Small intestine (tissue), 7 donors: ENCODE data around the gene HMG20B. TPM values are rescaled to one million over a fixed set of nuclear protein-coding genes. Genes with fewer than 3 reads are reported as not detected.
"Not testable (repeated sequence)": the region's sequence is repeated elsewhere in the genome, so short reads cannot be mapped to it uniquely, and the experiment has no call there.

Experiments
- DNase-seq, 2 donors: peaks; one replicate each; pipeline versions ENCODE4 v3.0.0 to v3.0.0-alpha.2; 2013
- FAIRE-seq: peaks from 2 replicates; lab custom pipeline; 2012; peaks lifted over from hg19 to GRCh38; lab: Jason Lieb, UNC
- H3K27ac ChIP-seq, 3 donors: one replicate each; pipeline ENCODE4 v1.5.1; 2013; ENCODE audit warnings: low read length in 2 of 3, mild to moderate bottlenecking in 2 of 3, control low read depth in 1 of 3, inconsistent platforms in 1 of 3, low read depth in 1 of 3, moderate library complexity in 1 of 3
- H3K27me3 ChIP-seq, 3 donors: one replicate each; pipeline ENCODE4 v1.6.1; 2013; ENCODE audit warnings: low read length in 3 of 3, inconsistent platforms in 1 of 3; ENCODE audit not compliant: control insufficient read depth in 3 of 3, insufficient read depth in 3 of 3
- H3K36me3 ChIP-seq, 3 donors: one replicate each; pipeline ENCODE4 v1.6.1; 2013; ENCODE audit warnings: low read length in 3 of 3, inconsistent platforms in 1 of 3, low read depth in 1 of 3, mild to moderate bottlenecking in 1 of 3, moderate library complexity in 1 of 3; ENCODE audit not compliant: control insufficient read depth in 3 of 3, insufficient read depth in 2 of 3
- H3K4me1 ChIP-seq, 3 donors: one replicate each; pipeline ENCODE4 v1.6.1; 2013; ENCODE audit warnings: low read length in 2 of 3, inconsistent platforms in 1 of 3, low read depth in 1 of 3, mild to moderate bottlenecking in 1 of 3, moderate library complexity in 1 of 3; ENCODE audit not compliant: control insufficient read depth in 3 of 3, insufficient read depth in 2 of 3
- H3K4me3 ChIP-seq, 3 donors: one replicate each; pipeline ENCODE4 v1.5.1; 2013; ENCODE audit warnings: low read length in 3 of 3, control low read depth in 1 of 3, inconsistent platforms in 1 of 3, low read depth in 1 of 3, mild to moderate bottlenecking in 1 of 3, moderate library complexity in 1 of 3
- H3K9me3 ChIP-seq, 2 donors: one replicate each; pipeline ENCODE4 v1.6.1; 2013; ENCODE audit warnings: low read depth in 1 of 2, low read length in 1 of 2; ENCODE audit not compliant: control insufficient read depth in 2 of 2, insufficient read depth in 1 of 2
- WGBS, 3 donors: extraction: QIAGEN DNeasy Blood & Tissue Kit; methylation state at CpG; one replicate each; pipeline ENCODE4 v1.1.7; 2013; 5-methylcytosine and 5-hydroxymethylcytosine counted together
- polyA plus RNA-seq, 4 donors: library from polyadenylated mRNA; stranded (reverse) in 3 of 4; unstranded in 1 of 4; fragments of 200-250 nt in 3 of 4; fragments of 120-200 nt in 1 of 4; gene quantifications; one replicate each; pipeline versions ENCODE4 v1.2.1 to v1.2.3, GENCODE V29; 2013
- donor health status: healthy with polysubstance abuse.
- donor health status: control.
- donor health status: control.
- donor health status: Bipolar disorder and iron deficiency.
- donor health status: healthy.

HMG20B gene
- polyA plus RNA-seq, 4 donors, result 66.3 to 82.1 (median 72.5) TPM

- H3K4me3 ChIP-seq, result no peak overlapping the region
- H3K4me1 ChIP-seq, result no peaks in the 10 kb centered on the region
- 97 to 99% (median 98%) methylated on average over 13 to 14 of the region's 14 CpGs for WGBS, 3 donors
- no peak overlapping the region for H3K27ac ChIP-seq
- FAIRE-seq (no peak), DNase-seq (no peak)
- no peaks in the 10 kb centered on the region for H3K27me3 ChIP-seq
- H3K36me3 ChIP-seq, result peaks cover 20 to 81% (median 25%) of the 10 kb centered on the region in 3 donors
- no peaks in the 10 kb centered on the region for H3K9me3 ChIP-seq
Measured at GRCh38 chr19:3528080-3528479, 44.7 kb upstream of the HMG20B start.

GRCh38 chr19:3528539-3529211, 44.1 kb upstream of the HMG20B start:
- no peak overlapping the region for H3K4me3 ChIP-seq
- H3K4me1 ChIP-seq, result no peaks in the 10 kb centered on the region
- H3K27ac ChIP-seq, result no peak overlapping the region
- H3K36me3 ChIP-seq, result peaks cover 15 to 81% (median 31%) of the 10 kb centered on the region in 3 donors
- WGBS, 3 donors, result 94 to 98% (median 95%) methylated on average over 20 of the region's 20 CpGs
- no peaks in the 10 kb centered on the region for H3K9me3 ChIP-seq
- FAIRE-seq, result no peak
- H3K27me3 ChIP-seq, result no peaks in the 10 kb centered on the region
- no peak for DNase-seq

- not testable (repeated sequence) for H3K9me3 ChIP-seq, H3K27me3 ChIP-seq, H3K4me1 ChIP-seq, DNase-seq, H3K4me3 ChIP-seq, H3K27ac ChIP-seq, FAIRE-seq
- peaks cover 16 to 81% (median 33%) of the 10 kb centered on the region in 3 donors for H3K36me3 ChIP-seq
- WGBS, 3 donors, result 97 to 99% (median 99%) methylated on average over 7 of the region's 7 CpGs
Measured at GRCh38 chr19:3529299-3529698, 43.4 kb upstream of the HMG20B start.

- Histone ChIP-seq H3K27ac (no peak overlapping the region), H3K9me3 (no peaks in the 10 kb centered on the region), H3K27me3 (no peaks in the 10 kb centered on the region), H3K4me1 (no peaks in the 10 kb centered on the region), H3K4me3 (no peak overlapping the region), H3K36me3 (peaks cover 18 to 83% (median 39%) of the 10 kb centered on the region in 3 donors)
- FAIRE-seq (no peak), DNase-seq (no peak)
- 98 to 99% (median 99%) methylated on average over 12 of the region's 12 CpGs for WGBS, 3 donors
Measured at GRCh38 chr19:3530389-3530788, 42.4 kb upstream of the HMG20B start.

GRCh38 chr19:3531716-3532115, 41.0 kb upstream of the HMG20B start:
- FAIRE-seq (no peak), DNase-seq (no peak)
- Histone ChIP-seq H3K4me3 (no peak overlapping the region), H3K27me3 (no peaks in the 10 kb centered on the region), H3K9me3 (no peaks in the 10 kb centered on the region), H3K27ac (no peak overlapping the region), H3K4me1 (no peaks in the 10 kb centered on the region), H3K36me3 (peaks cover 15 to 84% (median 46%) of the 10 kb centered on the region in 3 donors)
- 93 to 96% (median 94%) methylated on average over 23 to 29 of the region's 29 CpGs for WGBS, 3 donors

GRCh38 chr19:3532154-3532786, 40.5 kb upstream of the HMG20B start:
- H3K27ac ChIP-seq, result no peak overlapping the region
- 95 to 96% (median 96%) methylated on average over 28 to 33 of the region's 33 CpGs for WGBS, 3 donors
- H3K4me1 ChIP-seq, result no peaks in the 10 kb centered on the region
- DNase-seq, result no peak
- no peaks in the 10 kb centered on the region for H3K9me3 ChIP-seq
- no peaks in the 10 kb centered on the region for H3K27me3 ChIP-seq
- peaks cover 14 to 84% (median 43%) of the 10 kb centered on the region in 3 donors for H3K36me3 ChIP-seq
- H3K4me3 ChIP-seq, result no peak overlapping the region
- FAIRE-seq, result no peak

- 91 to 93% (median 93%) methylated on average over 17 of the region's 17 CpGs for WGBS, 3 donors
- no peaks in the 10 kb centered on the region for H3K9me3 ChIP-seq
- no peak for DNase-seq
- no peaks in the 10 kb centered on the region for H3K27me3 ChIP-seq
- peaks cover 8 to 84% (median 43%) of the 10 kb centered on the region in 3 donors for H3K36me3 ChIP-seq
- no peak overlapping the region for H3K4me3 ChIP-seq
- no peak overlapping the region for H3K27ac ChIP-seq
- no peaks in the 10 kb centered on the region for H3K4me1 ChIP-seq
- FAIRE-seq, result no peak
Measured at GRCh38 chr19:3533033-3533432, 39.7 kb upstream of the HMG20B start.

GRCh38 chr19:3533563-3534216, 39.1 kb upstream of the HMG20B start:
- DNase-seq, result no peak
- no peaks in the 10 kb centered on the region for H3K27me3 ChIP-seq
- H3K27ac ChIP-seq, result no peak overlapping the region
- H3K4me3 ChIP-seq, result no peak overlapping the region
- FAIRE-seq, result no peak
- no peaks in the 10 kb centered on the region for H3K9me3 ChIP-seq
- peaks cover 8 to 85% (median 43%) of the 10 kb centered on the region in 3 donors for H3K36me3 ChIP-seq
- H3K4me1 ChIP-seq, result no peaks in the 10 kb centered on the region
- WGBS, 3 donors, result 87 to 91% (median 87%) methylated on average over 12 of the region's 12 CpGs
